Karpas-422 (cell line): ENCODE data around the gene SLC9A5. TPM values are rescaled to one million over a fixed set of nuclear protein-coding genes. Genes with fewer than 3 reads are reported as not detected.

ENCODE experiments used
- DNase-seq: peaks from one replicate; pipeline ENCODE4 v3.0.0-alpha.2; 2015
- H2AFZ ChIP-seq: fragments of 200-600 bp; sonication (generic); 2 replicates; pipeline ENCODE4 v1.6.1; 2014; ENCODE audit warnings: antibody characterized with exemption, low read length, mixed read lengths
- H3K27ac ChIP-seq: fragments of 200-600 bp; sonication (generic); 2 replicates; pipeline ENCODE4 v1.5.1; 2014; ENCODE audit warnings: mild to moderate bottlenecking, low read length, moderate library complexity
- H3K27me3 ChIP-seq: fragments of 200-600 bp; sonication (generic); 2 replicates; pipeline ENCODE4 v1.6.1; 2014; ENCODE audit warnings: low read length, mixed read lengths
- H3K36me3 ChIP-seq: fragments of 200-600 bp; sonication (generic); 2 replicates; pipeline ENCODE4 v1.6.1; 2014; ENCODE audit warnings: low read length, mixed read lengths; ENCODE audit not compliant: insufficient read depth
- H3K4me1 ChIP-seq: fragments of 200-600 bp; sonication (generic); 2 replicates; pipeline ENCODE4 v1.6.1; 2014; ENCODE audit warnings: mild to moderate bottlenecking, low read length, mixed read lengths
- H3K4me2 ChIP-seq: fragments of 200-600 bp; sonication (generic); 2 replicates; pipeline ENCODE4 v1.6.1; 2014; ENCODE audit warnings: low read length, low read depth, mild to moderate bottlenecking; ENCODE audit not compliant: poor library complexity, severe bottlenecking
- H3K4me3 ChIP-seq: fragments of 200-600 bp; sonication (generic); 2 replicates; pipeline ENCODE4 v1.5.1; 2014; ENCODE audit warnings: mild to moderate bottlenecking, antibody characterized with exemption, low read length, mixed read lengths
- H3K79me2 ChIP-seq: fragments of 200-600 bp; sonication (generic); 2 replicates; pipeline ENCODE4 v1.6.1; 2014; ENCODE audit warnings: mild to moderate bottlenecking, low read length, mixed read lengths
- H3K9ac ChIP-seq: fragments of 200-600 bp; sonication (generic); 2 replicates; pipeline ENCODE4 v1.6.0; 2014; ENCODE audit warnings: low read length
- H3K9me2 ChIP-seq: fragments of 200-600 bp; sonication (generic), shearing (Covaris generic); replicated peaks from 2 replicates; pipeline ENCODE4 v1.6.0; 2014; ENCODE audit warnings: mild to moderate bottlenecking, low read length, moderate library complexity; ENCODE audit not compliant: insufficient read depth
- H3K9me3 ChIP-seq: fragments of 300-700, 200-600 bp; sonication (generic); 2 replicates; pipeline ENCODE4 v1.6.1; 2014; ENCODE audit warnings: low read length, mixed read lengths
- H4K20me1 ChIP-seq: fragments of 200-600 bp; sonication (generic); 2 replicates; pipeline ENCODE4 v1.6.1; 2014; ENCODE audit warnings: mild to moderate bottlenecking, antibody characterized with exemption, low read length, low read depth; ENCODE audit not compliant: insufficient read depth
- total RNA-seq: library from RNA; depleted of rRNA; stranded (reverse); fragments of >200 nt; shearing (Covaris generic); gene quantifications from 2 replicates; pipeline ENCODE4 v1.2.3, GENCODE V29; 2014; ENCODE audit warnings: low replicate concordance

SLC9A5 gene
- total RNA-seq, 1 experiment from 2014 or later: 4.9 TPM

DNA sequence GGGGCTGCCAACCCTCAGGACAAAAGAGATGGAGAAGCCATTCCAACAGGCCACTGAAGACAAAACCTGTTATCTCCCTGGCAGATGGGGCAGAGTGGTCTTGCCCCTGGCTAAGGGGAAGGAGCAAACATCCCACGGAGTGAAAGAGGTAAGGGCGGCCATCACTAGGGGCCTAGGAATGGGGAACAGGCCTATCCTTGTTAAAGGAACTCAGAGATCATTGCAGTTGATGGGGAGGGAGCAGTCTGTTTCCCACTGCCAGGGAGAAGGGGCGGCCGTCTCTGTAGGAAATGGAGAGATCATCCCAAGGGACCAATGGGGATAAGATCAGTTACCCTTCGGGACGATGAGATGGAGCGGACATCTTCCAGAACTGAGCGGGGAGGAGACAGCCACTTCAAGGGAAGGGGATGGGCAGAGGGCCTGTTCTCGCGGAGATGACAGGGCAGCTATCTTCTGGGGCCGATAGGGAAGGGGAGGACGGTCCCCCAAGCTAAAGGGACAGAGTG, 22.4 kb upstream of the SLC9A5 start:
- Histone ChIP-seq H3K9ac (peak overlapping the region; percentile 79), H3K9me2 (no peaks in the 10 kb centered on the region), H4K20me1 (peaks cover 10% of the 10 kb centered on the region; the same call in 1 of the 2 replicates), H3K36me3 (peaks cover 9% of the 10 kb centered on the region; the same call in 1 of the 2 replicates), H2AFZ (peak overlapping the region; percentile 38; the same call in 1 of the 2 replicates), H3K27me3 (no peaks in the 10 kb centered on the region), H3K4me1 (peaks cover 30% of the 10 kb centered on the region), H3K79me2 (peaks cover 29% of the 10 kb centered on the region), H3K27ac (peak overlapping the region; percentile 5; the same call in 1 of the 2 replicates), H3K4me3 (peak overlapping the region; percentile 97), H3K9me3 (no peaks in the 10 kb centered on the region), H3K4me2 (peak overlapping the region; percentile 91)
- DNase-seq: no peak

GRCh38 chr16:67226804-67227566, 21.8 kb upstream of the SLC9A5 start, which contains the start of gene TMEM208:
Gene TMEM208, plus strand, starts transcription at chr16:67227130. Its CDS starts 89 bp downstream, at chr16:67227219.
- Histone ChIP-seq H3K4me1 (peaks cover 30% of the 10 kb centered on the region), H4K20me1 (peaks cover 10% of the 10 kb centered on the region; the same call in 1 of the 2 replicates), H3K4me2 (peak within 1 kb of the TSS; percentile 91), H3K27ac (peak within 1 kb of the TSS; percentile 5; the same call in 1 of the 2 replicates), H3K4me3 (peak within 1 kb of the TSS; percentile 97), H2AFZ (peak within 1 kb of the TSS; percentile 38; the same call in 1 of the 2 replicates), H3K9me2 (no peaks in the 10 kb centered on the region), H3K9me3 (no peaks in the 10 kb centered on the region), H3K9ac (peak within 1 kb of the TSS; percentile 91), H3K79me2 (peaks cover 29% of the 10 kb centered on the region), H3K27me3 (no peaks in the 10 kb centered on the region), H3K36me3 (peaks cover 15% of the 10 kb centered on the region; the same call in 1 of the 2 replicates)
- DNase-seq: peak; percentile 100

DNA sequence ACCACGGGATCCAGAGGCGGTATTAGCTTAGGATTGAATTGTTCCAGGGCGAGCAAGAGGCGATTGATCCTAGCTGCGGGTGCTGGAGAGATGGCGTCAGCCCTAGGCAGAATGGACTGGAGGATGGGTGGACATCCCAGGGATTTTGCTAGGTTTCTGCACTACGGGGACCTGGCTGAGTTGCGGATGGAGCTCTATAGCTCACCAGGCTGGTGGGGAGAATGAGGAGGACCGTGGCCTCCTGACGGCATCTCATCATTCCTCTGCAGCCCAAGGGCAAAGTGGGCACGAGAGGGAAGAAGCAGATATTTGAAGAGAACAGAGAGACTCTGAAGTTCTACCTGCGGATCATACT, 21.2 kb upstream of the SLC9A5 start:
- Histone ChIP-seq H3K4me3 (peak overlapping the region; percentile 97), H4K20me1 (peaks cover 10% of the 10 kb centered on the region; the same call in 1 of the 2 replicates), H3K9ac (peak overlapping the region; percentile 91), H3K27ac (no peak overlapping the region), H2AFZ (no peak overlapping the region), H3K79me2 (peaks cover 29% of the 10 kb centered on the region), H3K4me2 (peak overlapping the region; percentile 91), H3K4me1 (peaks cover 30% of the 10 kb centered on the region), H3K36me3 (peaks cover 15% of the 10 kb centered on the region; the same call in 1 of the 2 replicates), H3K9me3 (no peaks in the 10 kb centered on the region), H3K9me2 (no peaks in the 10 kb centered on the region), H3K27me3 (no peaks in the 10 kb centered on the region)
- DNase-seq: no peak

DNA sequence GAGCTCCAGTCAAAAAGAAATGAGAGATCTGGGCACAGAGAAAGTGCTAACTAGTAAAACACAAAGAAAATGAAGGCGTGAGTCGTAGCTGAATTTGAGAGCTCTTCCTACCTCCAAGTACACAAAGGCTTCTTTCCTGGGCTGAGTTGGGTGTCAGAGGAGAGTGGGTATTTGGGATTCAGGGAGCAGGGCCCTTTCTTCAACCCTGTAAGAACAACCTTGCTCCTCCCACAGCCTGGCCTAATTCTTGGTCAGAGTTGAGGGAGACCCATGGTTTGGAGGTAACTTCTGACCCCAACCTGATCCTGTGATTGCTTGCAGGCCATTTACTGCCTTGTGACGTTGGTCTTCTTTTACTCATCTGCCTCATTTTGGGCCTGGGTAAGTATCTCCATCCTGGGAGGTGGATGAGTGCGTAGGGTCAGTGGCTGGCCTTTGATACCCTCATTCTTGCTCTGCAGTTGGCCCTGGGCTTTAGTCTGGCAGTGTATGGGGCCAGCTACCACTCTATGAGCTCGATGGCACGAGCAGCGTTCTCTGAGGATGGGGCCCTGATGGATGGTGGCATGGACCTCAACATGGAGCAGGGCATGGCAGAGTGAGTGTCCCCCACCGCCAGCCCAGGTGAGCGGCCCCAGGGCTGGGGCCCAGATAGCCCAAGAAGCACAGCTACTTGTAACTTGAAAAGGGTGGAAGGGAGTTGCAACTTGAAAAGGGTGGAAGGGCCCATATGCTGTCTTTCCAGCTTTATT, 20.6 kb upstream of the SLC9A5 start:
- Histone ChIP-seq H2AFZ (no peak overlapping the region), H3K27ac (no peak overlapping the region), H3K27me3 (no peaks in the 10 kb centered on the region), H3K9me2 (no peaks in the 10 kb centered on the region), H3K9me3 (no peaks in the 10 kb centered on the region), H3K36me3 (peaks cover 15% of the 10 kb centered on the region; the same call in 1 of the 2 replicates), H4K20me1 (peaks cover 10% of the 10 kb centered on the region; the same call in 1 of the 2 replicates), H3K4me1 (peaks cover 30% of the 10 kb centered on the region), H3K79me2 (peaks cover 29% of the 10 kb centered on the region), H3K9ac (peak overlapping the region; percentile 91), H3K4me3 (peak overlapping the region; percentile 97), H3K4me2 (peak overlapping the region; percentile 91)
- DNase-seq: no peak

DNA sequence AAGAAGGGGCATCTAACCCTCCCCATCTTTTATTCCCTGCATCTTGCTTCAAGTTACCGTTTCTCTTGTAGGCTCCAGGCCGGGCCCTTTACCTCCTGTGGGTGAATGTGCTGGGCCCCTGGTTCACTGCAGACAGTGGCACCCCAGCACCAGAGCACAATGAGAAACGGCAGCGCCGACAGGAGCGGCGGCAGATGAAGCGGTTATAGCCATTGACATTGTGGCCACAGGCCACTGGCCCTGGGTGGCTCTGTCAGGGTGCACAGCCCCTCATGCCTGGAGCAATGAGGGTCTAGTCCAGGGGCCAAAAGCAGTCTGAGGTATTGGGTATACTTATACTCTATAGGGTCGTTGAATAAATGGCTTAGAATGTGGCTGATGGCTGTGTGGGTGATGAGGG, 19.9 kb upstream of the SLC9A5 start:
- H3K36me3 ChIP-seq: peaks cover 15% of the 10 kb centered on the region; the same call in 1 of the 2 replicates

GRCh38 chr16:67229906-67230808, 18.6 kb upstream of the SLC9A5 start:
- peaks cover 10% of the 10 kb centered on the region; the same call in 1 of the 2 replicates for H4K20me1 ChIP-seq
- no peak for DNase-seq
- H3K4me2 ChIP-seq: no peak overlapping the region
- no peaks in the 10 kb centered on the region for H3K9me2 ChIP-seq
- H3K9ac ChIP-seq: no peak overlapping the region
- H3K4me1 ChIP-seq: peaks cover 23% of the 10 kb centered on the region
- H3K27ac ChIP-seq: no peak overlapping the region
- no peak overlapping the region for H2AFZ ChIP-seq
- H3K79me2 ChIP-seq: peaks cover 29% of the 10 kb centered on the region
- no peaks in the 10 kb centered on the region for H3K27me3 ChIP-seq
- H3K9me3 ChIP-seq: no peaks in the 10 kb centered on the region
- H3K4me3 ChIP-seq: no peak overlapping the region
- H3K36me3 ChIP-seq: peaks cover 15% of the 10 kb centered on the region; the same call in 1 of the 2 replicates

More for the DNA sequence above, 19.9 kb upstream of the SLC9A5 start:
- no peaks in the 10 kb centered on the region for H3K9me2 ChIP-seq
- H3K9me3 ChIP-seq: no peaks in the 10 kb centered on the region
- no peak overlapping the region for H3K27ac ChIP-seq
- no peak overlapping the region for H3K4me2 ChIP-seq
- peaks cover 30% of the 10 kb centered on the region for H3K4me1 ChIP-seq
- peaks cover 10% of the 10 kb centered on the region; the same call in 1 of the 2 replicates for H4K20me1 ChIP-seq
- no peak overlapping the region for H3K4me3 ChIP-seq
- DNase-seq: no peak
- H3K9ac ChIP-seq: no peak overlapping the region
- no peak overlapping the region for H2AFZ ChIP-seq
- H3K27me3 ChIP-seq: no peaks in the 10 kb centered on the region
- H3K79me2 ChIP-seq: peaks cover 29% of the 10 kb centered on the region

DNA sequence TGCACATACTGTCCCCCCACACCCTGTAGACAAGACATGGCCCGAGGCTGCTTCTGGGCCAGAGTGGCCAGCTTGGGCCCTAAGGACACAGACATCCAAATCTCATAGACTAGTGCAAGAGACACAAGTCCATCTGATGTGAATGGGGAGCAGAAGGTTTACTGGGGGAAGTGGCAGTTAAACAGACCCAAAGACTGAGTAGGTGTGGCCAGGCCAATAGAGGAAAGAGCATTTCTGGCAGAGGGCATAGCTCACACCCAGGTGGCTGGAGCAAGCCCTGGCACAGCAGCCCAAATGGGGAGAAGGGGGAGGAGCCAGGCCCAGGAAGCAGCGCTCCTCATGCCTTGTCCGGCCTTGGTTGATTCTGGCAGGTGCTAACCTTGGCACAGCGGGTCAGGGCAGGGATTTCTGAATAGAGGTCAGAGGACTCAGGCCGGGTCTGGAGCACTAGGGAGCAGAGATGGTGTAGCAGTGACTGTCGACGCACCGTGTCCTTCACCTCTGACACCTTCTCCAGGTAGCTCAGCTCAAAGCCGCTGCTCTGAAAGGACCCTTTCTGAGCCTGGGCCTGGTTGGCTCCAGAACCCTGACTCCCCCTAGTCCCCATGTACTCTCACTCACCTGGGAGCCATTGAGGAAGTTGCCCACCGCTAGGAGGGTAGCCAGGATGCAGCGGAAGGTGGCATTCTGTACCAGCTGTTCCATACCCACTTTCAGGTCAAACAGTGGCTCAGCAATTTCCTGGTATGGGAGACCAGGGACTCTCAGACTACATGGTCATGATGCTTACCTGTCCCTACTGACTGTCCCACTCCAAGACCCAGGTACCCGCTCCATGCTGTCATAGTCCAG, 17.7 kb upstream of the SLC9A5 start:
- H4K20me1 ChIP-seq: peaks cover 12% of the 10 kb centered on the region; the same call in 1 of the 2 replicates
- H3K4me1 ChIP-seq: peaks cover 14% of the 10 kb centered on the region
- no peak overlapping the region for H2AFZ ChIP-seq
- no peak for DNase-seq
- no peaks in the 10 kb centered on the region for H3K27me3 ChIP-seq
- peaks cover 15% of the 10 kb centered on the region; the same call in 1 of the 2 replicates for H3K36me3 ChIP-seq
- no peaks in the 10 kb centered on the region for H3K9me3 ChIP-seq
- H3K9me2 ChIP-seq: no peaks in the 10 kb centered on the region
- no peak overlapping the region for H3K9ac ChIP-seq
- no peak overlapping the region for H3K4me2 ChIP-seq
- no peak overlapping the region for H3K4me3 ChIP-seq
- no peak overlapping the region for H3K27ac ChIP-seq
- H3K79me2 ChIP-seq: peaks cover 27% of the 10 kb centered on the region
